Hepatocyte (in vitro differentiated cells): ENCODE results near the gene PLBD2. TPM values are rescaled to one million over a fixed set of nuclear protein-coding genes. Genes with fewer than 3 reads are reported as not detected.

ENCODE experiments used
- DNase-seq: peaks from one replicate; pipeline ENCODE4 v3.0.0-alpha.2; 2016; ENCODE audit warnings: low spot score
- H2AFZ ChIP-seq: fragments of 200-600 bp; sonication (generic); 2 replicates; pipeline ENCODE4 v1.6.0; 2016; ENCODE audit warnings: antibody characterized with exemption, mild to moderate bottlenecking
- H3K27ac ChIP-seq: fragments of 200-600 bp; sonication (generic); 2 replicates; pipeline ENCODE4 v1.5.1; 2016; ENCODE audit warnings: mild to moderate bottlenecking
- H3K27me3 ChIP-seq: fragments of 200-600 bp; sonication (generic); 2 replicates; pipeline ENCODE4 v1.6.1; 2016
- H3K36me3 ChIP-seq: fragments of 200-600 bp; sonication (generic); replicated peaks from 2 replicates; pipeline ENCODE4 v1.5.1; 2016; ENCODE audit warnings: low read depth; ENCODE audit not compliant: insufficient read depth
- H3K4me1 ChIP-seq: fragments of 200-600 bp; sonication (generic); 2 replicates; pipeline ENCODE4 v1.5.1; 2016; ENCODE audit warnings: mild to moderate bottlenecking, moderate library complexity; ENCODE audit not compliant: insufficient read depth
- H3K4me2 ChIP-seq: fragments of 200-600 bp; sonication (generic); 2 replicates; pipeline ENCODE4 v1.6.0; 2016
- H3K4me3 ChIP-seq: fragments of 200-600 bp; sonication (generic); 2 replicates; pipeline ENCODE4 v1.5.1; 2016; ENCODE audit warnings: mild to moderate bottlenecking
- H3K79me2 ChIP-seq: fragments of 200-600 bp; sonication (generic); 2 replicates; pipeline ENCODE4 v1.6.0; 2017; ENCODE audit warnings: mild to moderate bottlenecking
- H3K9me2 ChIP-seq: fragments of 200-600 bp; sonication (generic); replicated peaks from 2 replicates; pipeline ENCODE4 v1.6.0; 2017; ENCODE audit warnings: mild to moderate bottlenecking; ENCODE audit not compliant: insufficient read depth
- H3K9me3 ChIP-seq: fragments of 200-600 bp; sonication (generic); 2 replicates; pipeline ENCODE4 v1.5.1; 2016; ENCODE audit warnings: low read depth, mild to moderate bottlenecking
- H4K20me1 ChIP-seq: fragments of 200-600 bp; sonication (generic); 2 replicates; pipeline ENCODE4 v1.6.0; 2016; ENCODE audit warnings: mild to moderate bottlenecking; ENCODE audit not compliant: insufficient read depth, poor library complexity, severe bottlenecking
- CTCF ChIP-seq: fragments of 200-600 bp; sonication (generic); IDR thresholded peaks from 2 replicates; pipeline ENCODE4 v1.5.1; 2016; ENCODE audit warnings: antibody characterized with exemption, mild to moderate bottlenecking; ENCODE audit not compliant: poor library complexity
- EZH2 ChIP-seq: fragments of 200-600 bp; sonication (generic); IDR thresholded peaks from 2 replicates; pipeline ENCODE4 v1.6.1; 2016; ENCODE audit warnings: antibody characterized with exemption, mild to moderate bottlenecking, borderline replicate concordance
- EZH2phosphoT487 ChIP-seq: fragments of 200-600 bp; sonication (generic); IDR thresholded peaks from one replicate; pipeline ENCODE4 v1.6.1; 2018; ENCODE audit warnings: antibody characterized with exemption, mild to moderate bottlenecking, low read depth, moderate library complexity; ENCODE audit not compliant: unreplicated experiment, severe bottlenecking
- WGBS: methylation state at CpG from one replicate; pipeline ENCODE4 v1.1.6; 2016; ENCODE audit warnings: low lambda C conversion rate; ENCODE audit errors: missing lambda C conversion rate; 5-methylcytosine and 5-hydroxymethylcytosine counted together
- polyA plus RNA-seq: library from polyadenylated mRNA; unstranded; fragments of >200 nt; fragmentation: Nextera tagmentation; extraction: Ambion mirVana; gene quantifications from 2 replicates; pipeline ENCODE4 v1.2.1, GENCODE V29; 2016
- total RNA-seq: library from RNA; depleted of rRNA; stranded (reverse); fragments of >200 nt; gene quantifications from 2 replicates; pipeline ENCODE4 v1.2.3, GENCODE V29; 2014

The PLBD2 gene
- total and polyA plus RNA-seq, 2 experiments from 2014 or later: 32.5 to 47.6 TPM

- TF ChIP-seq CTCF (no peak), EZH2phosphoT487 (no peak), EZH2 (no peak)
- 86% methylated on average over 9 of the region's 9 CpGs for WGBS
Observed at GRCh38 chr12:113414519-113415038, 56.2 kb downstream of the PLBD2 start.

GRCh38 chr12:113416091-113416754 lies 57.8 kb downstream of the PLBD2 start:
- no peak overlapping the region for H3K4me2 ChIP-seq
- no peak for TF ChIP-seq EZH2
- TF ChIP-seq CTCF: no peak
- no peak for TF ChIP-seq EZH2phosphoT487
- 65% methylated on average over 6 of the region's 6 CpGs for WGBS
- no peak overlapping the region for H3K4me3 ChIP-seq
- no peaks in the 10 kb centered on the region for H3K36me3 ChIP-seq
- no peak overlapping the region for H3K27ac ChIP-seq
- no peaks in the 10 kb centered on the region for H3K79me2 ChIP-seq
- H3K9me2 ChIP-seq: no peaks in the 10 kb centered on the region
- H3K27me3 ChIP-seq: no peaks in the 10 kb centered on the region
- H2AFZ ChIP-seq: no peak overlapping the region
- DNase-seq: no peak
- no peaks in the 10 kb centered on the region for H3K9me3 ChIP-seq
- H4K20me1 ChIP-seq: no peaks in the 10 kb centered on the region
- peaks cover 10% of the 10 kb centered on the region for H3K4me1 ChIP-seq

More at GRCh38 chr12:113414519-113415038, 56.2 kb downstream of the PLBD2 start:
- Histone ChIP-seq H3K79me2 (no peaks in the 10 kb centered on the region), H3K4me1 (peaks cover 10% of the 10 kb centered on the region), H2AFZ (no peak overlapping the region), H3K4me3 (no peak overlapping the region), H3K9me3 (no peaks in the 10 kb centered on the region), H3K9me2 (no peaks in the 10 kb centered on the region), H3K27me3 (no peaks in the 10 kb centered on the region), H3K36me3 (no peaks in the 10 kb centered on the region), H4K20me1 (no peaks in the 10 kb centered on the region), H3K4me2 (no peak overlapping the region), H3K27ac (no peak overlapping the region)
- no peak for DNase-seq

- peak; percentile 53 for DNase-seq
- Histone ChIP-seq H3K9me2 (no peaks in the 10 kb centered on the region), H3K27me3 (no peaks in the 10 kb centered on the region), H3K4me1 (peaks cover 10% of the 10 kb centered on the region), H3K27ac (peak overlapping the region; percentile 81), H3K4me2 (no peak overlapping the region), H4K20me1 (no peaks in the 10 kb centered on the region), H3K36me3 (no peaks in the 10 kb centered on the region), H3K9me3 (no peaks in the 10 kb centered on the region), H3K4me3 (no peak overlapping the region), H2AFZ (no peak overlapping the region), H3K79me2 (peaks cover under 1% of the 10 kb centered on the region)
- no peak for TF ChIP-seq EZH2phosphoT487
- no peak for TF ChIP-seq CTCF
- TF ChIP-seq EZH2: no peak
- WGBS: 62% methylated on average over 13 of the region's 13 CpGs
Observed at GRCh38 chr12:113418213-113418879, 60.0 kb downstream of the PLBD2 start.
